Measurements from ENCODE around the gene C1QL4.

C1QL4 gene

GRCh38 chr12:49298160-49298559 is 38.8 kb downstream of the C1QL4 start:
- TF ChIP-seq POLR2AphosphoS5 (IDR thresholded peaks at IDR 0.05; ENCODE audit: low read depth) = no peak
- no peak for TF ChIP-seq GABPA (IDR thresholded peaks at IDR 0.05; ENCODE audit: low read depth)
- TF ChIP-seq CTCF (IDR thresholded peaks at IDR 0.05; ENCODE audit: insufficient read depth, low read length) = peak; percentile 14
- no peak for TF ChIP-seq SPI1 (IDR thresholded peaks at IDR 0.05; ENCODE audit: borderline replicate concordance, low read depth)
- no peak for TF ChIP-seq REST (IDR thresholded peaks at IDR 0.05; ENCODE audit: insufficient replicate concordance, low read depth)
- DNase-seq (ENCODE audit: low read depth in 1 of 2, low spot score in 1 of 2) = peak in 1 of 2 experiments; percentile 36
- no peak overlapping the region for H3K27ac ChIP-seq (replicated peaks)
- peaks cover 43% of the 10 kb centered on the region for H3K27me3 ChIP-seq (ENCODE audit: insufficient read depth, poor library complexity, severe bottlenecking)
- H3K4me3 ChIP-seq (replicated peaks; ENCODE audit: insufficient read depth, low read length) = no peak overlapping the region

- Histone ChIP-seq H3K4me3 (replicated peaks; ENCODE audit: insufficient read depth, low read length) (no peak overlapping the region), H3K27ac (replicated peaks) (no peak overlapping the region), H3K27me3 (ENCODE audit: insufficient read depth, poor library complexity, severe bottlenecking) (peaks cover 43% of the 10 kb centered on the region)
- TF ChIP-seq GABPA (IDR thresholded peaks at IDR 0.05; ENCODE audit: low read depth) (no peak), POLR2AphosphoS5 (IDR thresholded peaks at IDR 0.05; ENCODE audit: low read depth) (no peak), CTCF (IDR thresholded peaks at IDR 0.05; ENCODE audit: insufficient read depth, low read length) (no peak), SPI1 (IDR thresholded peaks at IDR 0.05; ENCODE audit: borderline replicate concordance, low read depth) (no peak), REST (IDR thresholded peaks at IDR 0.05; ENCODE audit: insufficient replicate concordance, low read depth) (no peak)
- no peak for DNase-seq (ENCODE audit: low read depth in 1 of 2, low spot score in 1 of 2)
Observed at GRCh38 chr12:49297695-49298060, 39.3 kb downstream of the C1QL4 start.

DNA sequence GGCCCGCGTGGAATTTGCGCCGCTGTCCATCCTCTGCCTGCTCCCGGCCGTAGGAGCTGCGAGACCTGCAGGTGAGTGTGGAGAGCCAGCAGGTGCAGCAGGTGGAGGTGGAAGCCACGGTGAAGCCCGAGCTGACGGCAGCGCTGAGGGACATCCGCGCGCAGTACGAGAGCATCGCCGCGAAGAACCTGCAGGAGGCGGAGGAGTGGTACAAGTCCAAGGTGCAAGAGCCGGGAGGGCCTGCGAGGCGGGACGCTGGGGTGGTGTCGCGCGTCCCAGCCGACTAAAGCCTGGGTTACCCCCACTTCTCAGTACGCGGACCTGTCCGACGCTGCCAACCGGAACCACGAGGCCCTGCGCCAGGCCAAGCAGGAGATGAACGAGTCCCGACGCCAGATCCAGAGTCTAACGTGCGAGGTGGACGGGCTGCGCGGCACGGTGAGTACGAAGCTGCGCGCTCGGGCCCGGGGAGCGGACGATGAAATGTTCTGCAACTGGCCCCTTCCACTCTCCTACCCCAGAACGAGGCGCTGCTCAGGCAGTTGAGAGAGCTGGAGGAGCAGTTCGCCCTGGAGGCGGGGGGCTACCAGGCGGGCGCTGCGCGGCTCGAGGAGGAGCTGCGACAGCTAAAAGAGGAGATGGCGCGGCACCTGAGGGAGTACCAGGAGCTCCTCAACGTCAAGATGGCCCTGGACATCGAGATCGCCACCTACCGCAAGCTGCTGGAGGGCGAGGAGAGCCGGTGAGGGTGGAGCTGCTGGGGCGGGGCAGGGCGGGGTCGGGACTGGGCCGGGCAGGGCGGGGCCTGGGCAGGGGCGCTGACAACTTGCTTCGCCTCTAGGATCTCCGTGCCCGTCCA is 39.9 kb downstream of the C1QL4 start:
- no peak overlapping the region for H3K27ac ChIP-seq (replicated peaks)
- peak overlapping the region; percentile 11 for H3K4me3 ChIP-seq (replicated peaks; ENCODE audit: insufficient read depth, low read length)
- TF ChIP-seq SPI1 (IDR thresholded peaks at IDR 0.05; ENCODE audit: borderline replicate concordance, low read depth) (no peak), REST (IDR thresholded peaks at IDR 0.05; ENCODE audit: insufficient replicate concordance, low read depth) (no peak), CTCF (IDR thresholded peaks at IDR 0.05; ENCODE audit: insufficient read depth, low read length) (no peak), GABPA (IDR thresholded peaks at IDR 0.05; ENCODE audit: low read depth) (no peak), POLR2AphosphoS5 (IDR thresholded peaks at IDR 0.05; ENCODE audit: low read depth) (no peak)
- peaks cover 43% of the 10 kb centered on the region for H3K27me3 ChIP-seq (ENCODE audit: insufficient read depth, poor library complexity, severe bottlenecking)
- peak in 1 of 2 experiments; percentile 58 for DNase-seq (ENCODE audit: low read depth in 1 of 2, low spot score in 1 of 2)
